Loucy (cell line): Measurements from ENCODE around the gene MICAL2.

Experiments used
- CTCF ChIP-seq: fragments of 200-600 bp; sonication (generic); conservative IDR thresholded peaks from 2 replicates; pipeline ENCODE4 v1.5.1; 2014; ENCODE audit warnings: mild to moderate bottlenecking, antibody characterized with exemption, low read length
- EZH2phosphoT487 ChIP-seq: fragments of 200-600 bp; IDR thresholded peaks from 2 replicates; pipeline ENCODE4 v1.6.1; 2018; ENCODE audit warnings: antibody characterized with exemption, mild to moderate bottlenecking, moderate library complexity, borderline replicate concordance

GRCh38 chr11:12253843-12254281 lies 143.5 kb downstream of the MICAL2 start:
- TF ChIP-seq CTCF (no peak), EZH2phosphoT487 (no peak)
